Activated T-helper 1 cell treated with Interleukin-2 at 50 U/mL for 16 hours (primary cell): ENCODE results near the gene ATP13A1.

Source experiments
- DNase-seq: peaks from one replicate; pipeline ENCODE4 v3.0.0-alpha.2; 2020; ENCODE audit warnings: low read depth

The ATP13A1 gene

DNA sequence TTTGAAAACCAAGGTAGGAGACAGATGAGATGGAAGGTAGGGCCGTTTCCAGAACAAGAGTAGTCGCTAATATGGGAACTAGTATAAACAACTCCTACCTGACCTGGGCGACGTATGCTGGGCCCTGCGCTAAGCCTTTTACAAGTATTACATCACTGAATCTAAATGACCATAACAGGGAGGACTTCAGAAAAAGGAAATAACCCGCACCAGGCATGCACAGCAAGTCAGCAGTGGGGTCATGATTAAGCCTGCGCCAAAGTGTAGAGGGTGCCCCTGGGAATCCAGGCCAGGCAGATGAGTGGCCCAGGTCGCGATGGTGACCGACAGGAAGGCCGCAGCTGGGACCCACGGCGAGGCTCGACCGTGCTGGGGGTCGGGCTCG, 613 bp downstream of the ATP13A1 start:
- DNase-seq, result no peak

GRCh38 chr19:19662344-19662743, 1.1 kb downstream of the ATP13A1 start:
- DNase-seq, result no peak

DNA sequence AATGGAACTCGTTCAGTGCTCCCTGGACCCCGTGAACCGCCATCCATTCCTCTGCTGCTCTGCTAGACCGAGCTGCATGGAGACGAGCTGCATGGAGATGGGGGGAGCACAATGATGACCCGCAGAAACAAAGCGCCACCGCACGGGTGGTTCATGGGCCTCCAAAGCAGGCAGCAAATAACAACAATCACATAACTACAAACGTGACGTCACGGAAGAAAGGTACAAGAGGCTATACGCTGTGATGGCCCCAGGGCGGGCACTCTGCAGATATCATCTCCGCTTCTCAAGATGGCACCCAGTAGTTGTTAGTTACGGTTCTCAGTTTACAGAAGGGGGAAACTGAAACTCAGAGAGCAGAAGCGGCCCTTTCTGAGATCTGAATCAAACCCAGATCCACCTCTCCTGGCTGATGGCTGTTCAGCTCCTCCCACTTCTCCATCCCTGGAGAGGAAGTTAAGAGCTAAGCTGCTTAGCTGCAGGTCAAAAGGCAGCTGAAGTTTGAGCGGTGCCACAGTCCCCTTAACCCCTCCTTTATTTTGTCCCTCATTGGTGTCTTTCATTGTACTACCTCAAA, 1.7 kb downstream of the ATP13A1 start:
- no peak for DNase-seq

- no peak for DNase-seq
These were observed 2.3 kb downstream of the ATP13A1 start for GRCh38 chr19:19661141-19661674.

- DNase-seq, result no peak
These were observed 3.7 kb downstream of the ATP13A1 start for GRCh38 chr19:19659646-19660245.

- no peak for DNase-seq
These were observed 6.1 kb downstream of the ATP13A1 start for GRCh38 chr19:19657397-19657783.

DNA sequence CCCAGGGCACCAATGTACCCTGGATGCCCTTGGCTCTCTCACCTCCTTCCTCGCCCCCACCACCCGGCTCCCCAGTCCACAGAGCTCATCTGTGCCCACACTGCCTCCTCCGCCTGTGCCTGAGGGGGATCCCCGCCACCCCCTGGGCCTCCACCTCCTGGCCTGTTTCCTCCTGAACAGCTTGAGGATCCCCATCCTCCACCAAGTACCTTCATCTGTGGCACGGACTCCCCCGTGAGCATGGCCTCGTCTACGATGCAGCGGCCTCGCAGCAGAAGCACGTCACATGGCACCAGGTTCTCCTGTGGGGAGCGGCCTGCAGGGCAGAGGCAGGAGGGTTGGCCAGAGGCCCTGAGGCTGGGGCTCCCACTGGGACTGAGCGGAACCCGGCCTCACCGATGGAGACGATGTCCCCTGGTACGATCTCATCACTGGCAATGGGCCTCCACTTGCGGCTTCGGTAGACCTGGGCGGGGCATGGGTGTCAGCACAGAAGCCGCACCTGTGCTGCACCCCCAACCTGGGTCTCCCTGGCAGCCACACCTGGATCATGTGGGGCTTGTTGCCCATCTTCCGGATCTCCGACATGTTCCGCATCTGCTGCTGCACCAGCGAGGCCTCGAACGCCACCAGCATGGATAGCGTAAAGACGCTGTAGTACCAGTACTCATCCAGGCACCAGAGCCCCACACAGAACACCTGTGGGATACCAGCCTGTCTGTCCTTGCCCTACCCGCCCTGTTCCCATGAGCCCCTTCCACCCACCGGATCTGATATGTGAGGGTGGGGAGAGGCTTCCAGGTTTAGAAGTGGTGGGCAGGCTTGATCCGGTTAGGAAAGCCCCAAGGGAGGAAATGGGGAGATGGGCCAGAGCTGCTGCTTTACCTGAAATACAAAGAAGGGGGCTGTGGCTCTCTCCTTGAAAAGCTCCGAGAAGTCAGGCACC, 6.8 kb downstream of the ATP13A1 start:
- DNase-seq, result no peak

- DNase-seq, result no peak
These were observed 7.7 kb downstream of the ATP13A1 start for GRCh38 chr19:19655641-19656343.

DNA sequence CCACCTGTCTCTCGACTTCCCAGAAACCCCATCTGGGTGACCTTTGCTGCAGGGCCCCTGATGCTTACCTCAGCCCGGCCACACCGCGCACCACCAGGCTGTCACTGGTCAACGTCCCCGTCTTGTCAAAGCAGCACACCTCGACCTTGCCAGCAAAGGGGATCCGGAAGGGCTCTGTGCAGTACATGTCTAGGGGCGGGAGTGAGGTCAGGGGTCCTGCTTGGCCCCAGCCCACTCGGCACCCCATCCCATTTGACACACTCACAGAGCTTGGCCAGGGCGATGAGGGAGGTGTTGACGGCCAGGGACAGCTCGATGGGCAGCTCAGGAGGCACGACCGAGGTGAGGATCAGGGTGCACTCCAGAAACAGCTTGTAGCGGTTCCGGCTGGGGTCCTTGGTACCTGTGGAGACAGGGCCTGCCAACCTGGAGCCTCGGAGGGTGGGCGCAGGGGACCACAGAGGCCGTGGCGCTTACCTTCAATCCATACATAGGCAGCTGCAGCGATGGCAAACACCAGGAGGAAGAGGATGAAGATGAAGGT, 8.4 kb downstream of the ATP13A1 start:
- DNase-seq, result no peak

DNA sequence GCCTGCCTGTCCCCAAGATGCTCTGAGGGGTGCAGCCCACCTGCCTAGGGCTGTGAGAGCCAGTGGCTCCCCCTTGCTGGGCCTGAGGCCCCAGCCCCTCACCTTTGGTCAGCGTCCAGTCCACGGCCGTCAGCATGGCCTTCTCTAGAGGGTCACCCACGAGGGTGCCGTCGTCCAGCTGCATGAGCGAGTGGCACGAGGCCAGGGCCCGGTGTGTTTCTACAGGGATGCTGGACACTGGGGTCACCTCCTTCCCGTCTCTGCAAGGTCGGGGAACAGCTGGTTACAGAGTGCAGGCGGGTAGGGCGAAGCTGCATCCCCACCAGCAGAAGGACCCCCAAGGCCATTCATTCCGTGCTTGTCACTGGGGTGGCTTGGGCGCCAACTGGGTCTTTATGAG, 9.0 kb downstream of the ATP13A1 start:
- DNase-seq, result no peak

DNA sequence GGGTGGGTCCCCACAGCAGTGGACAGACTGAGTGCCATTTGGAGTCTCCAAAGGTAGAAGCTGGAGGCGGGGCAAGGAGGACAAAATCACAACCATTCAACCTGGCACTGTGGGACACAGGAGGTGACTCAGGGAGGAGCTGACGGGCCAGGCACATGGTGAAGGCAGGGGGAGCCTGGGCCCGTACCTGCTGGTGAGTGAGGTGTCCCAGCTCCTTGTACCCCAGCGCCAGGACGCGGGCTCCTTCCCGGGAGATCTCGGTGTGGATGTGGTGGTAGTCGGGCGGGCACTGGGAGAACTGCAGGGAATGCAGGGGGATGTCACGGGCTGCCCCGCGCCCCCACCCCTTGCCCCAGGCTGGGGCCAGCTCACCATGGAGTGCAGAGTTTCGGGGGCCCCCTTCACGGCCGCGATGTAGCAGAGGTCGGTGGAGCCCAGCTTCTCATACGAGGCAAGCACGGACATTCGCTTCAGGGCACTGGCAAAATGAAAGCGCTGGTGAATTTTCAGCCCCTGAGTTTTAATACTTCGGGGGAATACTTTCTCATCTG, 9.8 kb downstream of the ATP13A1 start:
- DNase-seq, result no peak

DNA sequence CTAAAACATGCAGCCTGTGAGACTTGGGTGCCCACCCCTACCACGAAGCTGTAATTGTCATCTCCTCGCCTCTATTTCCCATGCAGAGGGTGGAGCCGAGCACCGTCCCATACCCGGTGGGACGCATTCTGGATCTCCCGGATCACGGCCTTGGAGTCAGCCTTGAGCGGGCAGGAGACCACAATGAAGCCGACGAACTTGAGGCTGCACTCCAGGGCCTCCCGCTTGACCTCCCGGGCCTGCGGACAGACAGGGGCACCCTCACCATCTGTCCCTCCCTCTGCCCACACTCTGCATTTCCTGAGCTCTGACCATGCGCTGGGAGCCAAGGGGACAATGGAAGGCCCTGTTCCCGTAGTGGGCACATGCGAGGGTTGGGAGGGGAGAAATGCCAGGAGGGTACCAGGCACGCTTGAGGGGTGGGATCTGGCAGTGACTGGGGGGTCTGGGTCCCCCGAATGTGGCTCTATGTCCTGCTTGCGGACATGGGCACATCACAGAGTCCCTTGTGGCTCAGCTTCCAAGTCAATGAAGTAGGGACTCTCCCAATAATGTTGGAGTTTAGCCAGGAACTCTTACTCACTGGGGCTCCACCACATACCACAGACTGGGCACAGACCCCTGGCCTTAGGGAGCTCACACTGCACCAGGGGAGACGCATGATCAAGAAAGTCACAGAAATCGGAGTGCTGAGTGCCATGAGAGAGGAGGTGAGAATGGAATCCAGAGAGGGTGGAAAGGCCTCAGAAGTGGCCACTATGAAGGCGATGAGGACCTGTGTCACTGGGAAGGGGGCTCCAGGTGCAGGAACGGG, 10.8 kb downstream of the ATP13A1 start:
- DNase-seq, result no peak

DNA sequence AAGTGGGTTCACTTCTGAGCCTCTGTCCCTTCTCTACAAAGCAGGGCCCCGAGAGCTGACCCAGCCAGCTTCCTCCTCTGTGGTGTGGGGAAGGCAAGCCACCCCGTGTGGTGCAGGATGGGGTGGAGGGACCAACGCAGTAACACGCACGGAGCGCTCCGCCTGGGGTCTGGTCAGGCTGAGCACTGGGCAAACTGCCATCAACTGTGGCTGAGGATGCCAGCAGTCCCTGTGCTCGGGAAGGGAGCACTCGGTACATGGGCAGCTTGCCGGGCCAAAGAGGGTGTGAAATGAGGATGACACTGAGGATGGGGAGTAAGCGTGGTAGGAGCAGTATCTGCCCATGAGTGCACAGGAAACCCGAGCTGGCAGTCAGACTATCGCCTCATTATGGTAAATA, 12.4 kb downstream of the ATP13A1 start:
- DNase-seq, result no peak

DNA sequence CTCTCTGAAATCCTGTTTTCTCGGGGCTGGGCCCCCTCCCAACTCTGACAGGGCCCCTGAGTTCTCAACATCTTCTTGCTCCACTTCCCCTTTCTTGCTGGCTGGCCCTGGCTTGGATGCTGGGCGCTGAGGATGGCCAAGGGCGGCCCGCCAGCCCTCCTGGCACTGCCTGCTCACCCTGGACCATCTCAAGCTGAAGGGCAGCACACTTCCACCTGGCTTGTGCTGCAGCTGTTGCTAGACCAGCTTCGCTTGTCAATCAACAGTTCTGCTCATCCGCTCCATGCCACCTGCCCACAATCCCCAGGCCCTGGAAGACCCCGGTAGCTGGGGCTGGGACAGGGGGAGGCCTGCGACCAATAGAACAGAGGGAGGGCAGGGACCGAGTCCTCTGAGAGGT, 13.1 kb downstream of the ATP13A1 start:
- no peak for DNase-seq

- no peak for DNase-seq
These were observed 13.9 kb downstream of the ATP13A1 start for GRCh38 chr19:19649580-19649995.

DNA sequence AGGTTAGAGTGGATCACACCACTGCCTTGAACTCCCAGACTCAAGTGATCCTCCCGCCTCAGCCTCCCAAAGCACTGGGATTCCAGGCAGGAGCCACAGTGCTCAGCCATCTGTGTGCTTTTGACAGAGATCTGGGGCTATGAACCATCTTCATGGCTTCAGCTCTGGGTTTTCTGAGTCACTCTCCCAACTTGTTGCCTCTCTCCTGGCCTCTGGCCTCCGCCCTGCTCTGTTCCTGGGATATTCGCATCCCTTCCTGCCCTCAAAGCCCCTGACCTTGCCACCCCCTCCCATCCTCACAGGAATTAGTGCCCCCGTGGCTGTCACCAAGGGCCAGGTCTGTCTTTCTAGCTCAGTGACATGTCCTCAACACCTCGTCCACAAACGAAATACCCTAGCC, 14.3 kb downstream of the ATP13A1 start:
- no peak for DNase-seq

DNA sequence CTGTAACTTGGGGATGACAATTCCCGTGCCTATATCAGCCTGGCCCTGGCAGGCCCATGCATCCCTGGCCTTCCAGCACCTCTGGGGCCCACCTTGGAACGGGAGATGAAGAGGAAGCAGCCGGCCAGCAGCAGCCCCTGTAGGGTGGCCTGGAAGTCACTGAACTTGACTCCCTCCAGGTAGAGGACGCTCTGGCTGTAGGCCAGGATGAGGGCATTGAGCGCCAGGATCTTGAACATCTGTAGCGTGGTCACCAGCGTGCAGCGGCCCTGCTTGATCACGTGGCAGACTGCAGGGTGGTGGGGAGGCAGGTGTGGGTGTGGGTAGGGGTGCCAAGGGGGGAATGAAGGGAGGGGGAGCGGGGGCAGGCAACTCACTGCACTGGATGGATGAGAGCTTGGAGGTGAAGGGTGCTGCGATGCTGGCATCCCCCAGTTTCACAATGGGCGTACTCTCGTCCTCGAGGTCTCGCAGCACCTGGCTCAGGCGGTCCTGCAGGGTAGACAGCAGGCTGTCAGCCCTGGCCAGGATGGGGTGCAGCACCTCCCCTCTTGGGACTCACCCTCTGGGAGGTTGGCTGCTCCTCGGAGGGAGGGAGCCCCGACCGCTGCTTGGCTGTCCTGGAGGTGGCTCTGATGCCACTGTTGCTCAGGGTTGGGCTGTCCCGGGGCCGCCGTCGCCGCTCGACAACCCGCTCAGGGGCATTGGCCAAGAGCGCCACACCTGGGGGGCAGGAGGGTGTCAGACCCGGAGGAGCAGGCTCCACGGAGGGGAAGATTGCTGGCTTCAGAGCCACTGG, 16.2 kb downstream of the ATP13A1 start:
- DNase-seq, result no peak

- DNase-seq, result no peak
These were observed 18.1 kb downstream of the ATP13A1 start for GRCh38 chr19:19645233-19645870.

DNA sequence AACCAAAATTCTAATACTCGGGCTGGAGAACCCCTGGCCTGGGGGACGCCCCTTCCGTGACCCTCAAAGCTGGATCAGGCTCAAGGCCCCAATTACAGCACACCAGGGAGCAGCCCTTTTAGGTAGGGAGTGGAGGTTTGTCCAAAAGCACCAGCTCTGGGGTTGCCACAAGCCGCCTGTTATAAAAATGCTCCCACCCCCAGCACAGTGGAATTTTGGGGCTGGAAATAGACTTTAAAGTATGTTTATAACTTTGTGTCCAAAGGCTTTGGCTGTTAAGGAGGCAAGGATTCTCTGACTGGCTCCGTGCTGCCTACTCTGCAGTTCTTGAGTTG, 19.5 kb downstream of the ATP13A1 start:
- no peak for DNase-seq
